GM19238 (cell line): ENCODE measurements around the gene EYA2.

ENCODE experiments used
- DNase-seq: peaks from one replicate; pipeline ENCODE4 v3.0.0; 2011; ENCODE audit warnings: low spot score; ENCODE audit not compliant: insufficient read length

EYA2 gene

DNA sequence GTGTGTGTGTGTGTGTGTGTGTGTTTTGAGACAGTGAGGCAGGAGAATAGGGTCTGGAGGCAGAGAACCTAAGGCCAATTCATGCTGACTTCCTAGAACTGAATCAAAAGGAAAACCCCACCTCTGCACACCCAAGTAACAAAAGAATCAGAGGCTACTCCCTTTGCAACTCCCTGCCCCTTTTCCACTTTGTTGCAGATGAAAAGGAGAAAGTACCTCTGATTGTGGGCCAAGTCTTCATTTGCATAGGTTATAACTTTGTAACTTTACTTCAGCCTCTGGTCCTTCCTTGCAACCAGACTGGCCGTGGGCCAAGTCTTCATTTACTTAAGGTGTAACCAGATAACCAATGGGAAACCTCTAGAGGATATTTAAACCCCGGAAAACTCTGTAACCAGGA, 168.8 kb downstream of the EYA2 start:
- no peak for DNase-seq

DNA sequence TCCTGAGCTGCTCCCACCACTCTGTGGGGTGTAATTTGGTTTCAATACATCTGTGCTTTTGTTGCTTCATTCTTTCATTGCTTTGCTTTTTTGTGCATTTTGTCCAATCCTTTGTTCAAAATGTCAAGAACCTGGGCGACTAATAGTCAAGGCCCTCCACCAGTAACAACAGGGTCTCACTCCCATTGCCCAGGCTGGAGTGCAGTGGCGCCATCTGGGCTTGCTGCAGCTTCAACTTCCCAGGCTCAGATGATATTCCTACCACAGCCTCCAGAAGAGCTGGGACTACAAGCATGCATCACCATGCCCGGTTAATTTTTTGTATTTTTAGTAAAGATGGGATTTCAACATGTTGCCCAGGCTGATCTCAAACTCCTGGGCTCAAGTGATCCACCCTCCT, 169.2 kb downstream of the EYA2 start:
- no peak for DNase-seq

DNA sequence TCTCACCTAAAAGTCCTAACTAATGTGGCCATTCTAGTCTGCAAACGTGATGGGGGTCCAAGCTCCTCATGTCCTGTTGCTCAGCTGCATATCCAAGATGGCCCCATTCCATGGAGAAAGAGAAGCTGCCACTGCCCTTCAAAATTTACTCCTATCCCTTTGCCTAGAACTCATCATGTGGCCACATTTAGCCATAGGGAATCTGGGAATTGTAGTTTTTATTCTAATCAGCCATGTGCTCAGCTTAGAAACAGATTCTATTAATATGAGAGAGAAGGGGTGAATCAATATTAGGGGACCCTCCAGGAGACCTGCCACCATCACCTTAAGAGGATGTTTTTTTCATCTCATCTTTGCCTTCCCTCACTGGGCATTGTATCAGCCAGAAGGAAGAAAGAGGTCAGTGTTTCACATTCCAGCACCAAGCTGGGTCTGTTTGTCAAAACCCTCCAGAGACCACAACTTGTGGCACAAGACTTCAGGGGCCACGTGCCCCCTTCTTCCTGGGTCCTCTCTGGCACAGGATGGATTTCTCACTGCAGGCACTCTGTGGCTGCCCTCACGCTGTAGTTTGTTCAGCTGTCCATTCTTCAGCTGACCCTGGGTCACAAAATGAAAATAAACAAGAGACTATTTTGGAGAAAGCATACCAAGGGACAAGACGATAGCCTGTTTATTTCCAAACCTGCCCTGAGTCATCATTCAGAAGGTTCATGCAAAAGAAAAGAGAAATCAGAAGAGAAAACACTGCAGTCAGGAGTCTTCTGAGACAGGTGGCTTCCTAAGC, 172.0 kb downstream of the EYA2 start:
- DNase-seq: no peak

DNA sequence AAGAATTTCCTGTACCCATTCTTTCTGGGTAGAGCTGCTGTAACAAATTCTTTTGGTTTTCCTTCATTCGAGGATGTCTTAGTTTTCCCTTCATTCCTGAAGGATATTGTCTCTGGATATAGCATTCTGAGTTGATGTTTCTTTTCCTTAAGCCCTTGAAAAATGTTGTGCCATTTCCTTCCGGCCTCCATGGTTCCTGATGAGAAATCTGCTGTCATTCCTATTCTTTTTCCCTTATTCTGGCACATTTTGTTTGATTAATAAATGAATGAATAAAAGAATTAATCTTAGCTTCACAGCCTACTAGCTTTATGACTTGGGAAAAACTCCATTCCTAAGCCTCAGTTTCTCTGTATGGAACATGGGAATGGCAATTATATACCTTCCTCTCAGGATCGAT, 173.1 kb downstream of the EYA2 start:
- DNase-seq: no peak

DNA sequence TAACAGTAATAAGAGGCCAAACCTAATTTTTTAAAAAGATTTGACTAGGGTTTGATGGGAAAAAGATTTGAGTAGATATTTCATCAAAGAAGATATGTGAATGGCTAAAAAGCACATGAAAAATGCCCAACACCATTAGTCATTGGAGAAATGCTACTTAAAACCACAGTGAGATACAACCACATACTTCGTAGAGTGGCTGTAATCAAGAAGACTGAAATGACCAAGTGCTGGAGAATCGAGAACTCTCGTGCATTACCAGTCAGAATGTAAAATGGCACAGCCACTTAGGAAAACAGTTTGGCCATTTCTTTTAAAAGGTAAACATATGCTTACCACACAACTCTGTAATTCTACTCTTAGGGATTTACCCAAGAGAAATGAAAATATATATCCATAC, 175.5 kb downstream of the EYA2 start:
- DNase-seq: no peak

DNA sequence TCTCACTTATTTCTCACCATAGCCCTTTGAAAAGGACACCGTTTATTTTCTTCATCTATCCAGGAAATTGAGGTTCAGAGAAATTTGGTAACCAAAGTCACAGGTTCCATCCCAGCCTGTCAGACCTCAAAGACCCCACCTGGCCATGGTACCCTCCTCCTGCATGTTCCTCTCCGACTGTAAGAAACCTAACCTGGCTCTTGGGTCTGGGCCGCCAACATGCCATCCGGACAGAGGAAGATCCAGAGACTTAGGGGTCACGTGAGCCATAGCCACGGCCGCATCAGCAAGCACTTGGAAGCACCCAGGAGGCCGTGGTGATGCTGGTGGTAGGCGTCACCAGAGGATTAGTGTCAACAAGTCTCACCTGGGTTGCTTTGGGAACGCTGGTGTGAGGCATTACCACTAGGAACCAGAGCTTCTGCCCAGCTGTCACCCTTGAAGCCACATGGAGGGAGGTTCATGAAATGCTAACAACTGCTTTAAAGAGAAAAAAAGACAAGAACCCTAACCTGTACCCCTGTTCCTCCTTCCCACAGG, 177.1 kb downstream of the EYA2 start:
- no peak for DNase-seq

DNA sequence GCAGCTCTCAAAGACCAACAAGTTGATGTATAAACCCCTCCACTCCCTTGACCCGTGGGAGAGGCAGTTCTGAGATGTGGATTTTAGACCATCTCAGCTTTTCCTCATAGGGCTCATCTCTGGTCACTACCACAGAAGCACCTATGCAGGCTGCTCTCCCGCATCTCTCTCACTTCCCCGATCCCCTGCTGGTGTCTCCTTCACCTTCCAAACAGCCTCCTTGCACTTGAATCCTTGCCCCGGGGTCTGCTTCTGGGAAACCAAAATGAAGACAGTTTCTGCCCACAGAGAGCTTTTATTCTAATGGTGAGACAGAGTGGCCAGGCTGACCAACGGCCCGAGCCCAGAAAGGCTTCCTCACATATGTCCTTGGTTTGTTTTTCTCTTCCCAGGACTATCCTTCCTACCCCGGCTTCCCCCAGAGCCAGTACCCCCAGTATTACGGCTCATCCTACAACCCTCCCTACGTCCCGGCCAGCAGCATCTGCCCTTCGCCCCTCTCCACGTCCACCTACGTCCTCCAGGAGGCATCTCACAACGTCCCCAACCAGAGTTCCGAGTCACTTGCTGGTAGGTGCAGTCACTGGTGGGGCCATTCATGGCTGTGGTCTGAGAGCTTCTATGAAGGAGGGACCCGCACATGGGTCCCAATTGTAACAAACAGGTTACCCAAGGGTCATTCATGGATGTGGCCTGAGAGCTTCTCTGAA, 179.3 kb downstream of the EYA2 start:
- no peak for DNase-seq

DNA sequence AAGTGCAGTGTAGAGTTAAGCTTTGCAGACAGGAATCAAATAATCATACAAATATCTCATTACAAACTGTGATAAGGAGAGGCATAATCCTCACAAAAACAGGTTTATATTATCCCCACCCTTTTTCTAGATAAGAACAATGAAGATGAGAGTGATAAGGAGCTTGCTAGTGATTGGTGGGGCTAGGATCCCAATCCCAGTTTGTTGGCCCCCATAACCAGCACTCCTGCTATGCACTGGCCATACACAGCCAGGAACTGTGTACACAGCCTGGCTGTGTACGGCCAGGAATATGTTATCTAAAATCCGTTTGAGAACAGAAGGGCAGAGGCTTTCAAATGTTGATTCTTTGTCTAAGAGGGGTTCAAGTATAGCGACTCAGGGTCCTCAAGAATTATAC, 180.6 kb downstream of the EYA2 start:
- DNase-seq: no peak

DNA sequence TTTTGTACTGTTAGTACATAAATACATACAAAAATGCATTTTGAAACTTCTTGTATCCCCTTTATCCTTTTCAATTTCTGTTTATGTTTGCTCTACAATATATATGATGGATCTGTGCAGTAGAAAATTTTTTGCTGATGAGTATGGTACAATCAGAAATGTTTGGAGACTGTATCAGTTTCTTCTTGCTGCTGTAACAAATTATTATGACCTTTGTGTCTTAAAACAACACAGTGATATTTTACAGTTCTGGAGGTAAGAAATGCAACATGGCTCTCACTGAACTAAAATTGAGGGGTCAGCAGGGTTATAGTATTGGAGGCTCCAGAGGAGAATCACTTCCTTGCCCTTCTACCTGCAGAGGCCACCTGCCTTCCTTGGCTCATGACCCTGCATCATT, 184.4 kb downstream of the EYA2 start:
- no peak for DNase-seq

DNA sequence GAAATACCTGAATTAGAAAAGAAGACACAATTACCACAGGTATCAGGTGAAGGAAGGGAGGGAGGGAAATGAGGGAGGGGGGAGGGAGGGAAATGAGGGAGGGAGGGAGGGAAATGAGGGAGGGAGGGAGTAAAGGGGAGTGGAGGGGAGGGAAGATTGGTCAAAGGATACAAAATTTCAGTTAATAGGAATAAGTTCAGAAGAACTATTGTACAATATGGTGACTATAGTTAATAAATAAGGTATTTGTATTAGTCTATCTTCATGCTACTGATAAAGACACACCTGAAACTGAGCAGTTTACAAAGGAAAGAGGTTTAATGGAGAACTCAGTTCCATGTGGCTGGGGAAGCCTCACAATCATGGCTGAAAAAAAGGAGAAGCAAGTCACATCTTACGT, 185.7 kb downstream of the EYA2 start:
- no peak for DNase-seq

DNA sequence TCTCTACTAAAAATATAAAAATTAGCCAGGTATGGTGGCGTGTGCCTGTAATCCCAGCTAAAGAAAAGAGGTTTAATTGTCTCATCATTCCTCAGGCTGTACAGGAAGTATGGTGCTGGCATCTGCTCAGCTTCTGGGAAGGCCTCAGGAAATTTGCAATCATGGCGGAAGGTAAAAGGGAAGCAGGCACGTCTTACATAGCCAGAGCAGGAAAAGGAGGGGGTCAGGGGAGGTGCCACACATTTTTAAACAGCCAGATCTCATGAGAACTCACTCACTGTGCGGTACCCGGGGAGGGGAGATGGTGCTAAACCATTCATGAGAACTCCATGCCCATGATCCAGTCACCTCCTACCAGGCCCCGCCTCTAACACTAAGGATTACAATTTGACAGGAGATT, 191.7 kb downstream of the EYA2 start:
- DNase-seq: no peak

DNA sequence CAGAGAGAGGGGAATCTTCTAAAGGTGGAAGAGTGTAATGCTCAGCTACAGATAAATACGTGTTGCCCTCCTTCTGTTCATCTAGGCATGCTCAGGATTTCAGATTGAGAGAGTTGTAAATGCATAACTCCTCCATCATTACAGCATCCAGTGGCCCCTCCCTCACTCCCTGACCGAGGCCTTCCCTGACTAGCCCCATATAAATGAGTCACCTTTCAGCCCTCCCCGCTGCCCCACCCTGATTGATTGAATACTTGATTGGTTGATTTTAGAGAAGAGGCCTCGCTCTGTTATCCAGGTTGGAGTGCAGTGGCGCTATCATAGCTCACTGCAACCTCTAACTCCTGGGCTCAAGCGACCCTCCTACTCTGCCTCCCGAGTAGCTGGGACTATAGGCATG, 193.7 kb downstream of the EYA2 start:
- DNase-seq: no peak

DNA sequence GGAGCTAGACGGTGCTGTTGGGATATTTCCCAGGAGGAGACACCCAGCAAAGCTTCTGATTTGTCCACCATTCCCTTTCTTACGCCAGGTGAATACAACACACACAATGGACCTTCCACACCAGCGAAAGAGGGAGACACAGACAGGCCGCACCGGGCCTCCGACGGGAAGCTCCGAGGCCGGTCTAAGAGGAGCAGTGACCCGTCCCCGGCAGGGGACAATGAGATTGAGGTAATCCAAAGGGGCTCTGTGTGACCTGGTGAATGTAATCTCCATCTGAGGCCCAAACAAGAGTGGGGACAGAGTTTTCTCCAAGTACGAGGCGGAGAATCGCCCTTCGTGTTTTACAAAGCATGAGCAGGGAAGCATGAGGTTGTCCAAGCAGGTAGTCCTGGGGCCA, 194.5 kb downstream of the EYA2 start:
- no peak for DNase-seq

DNA sequence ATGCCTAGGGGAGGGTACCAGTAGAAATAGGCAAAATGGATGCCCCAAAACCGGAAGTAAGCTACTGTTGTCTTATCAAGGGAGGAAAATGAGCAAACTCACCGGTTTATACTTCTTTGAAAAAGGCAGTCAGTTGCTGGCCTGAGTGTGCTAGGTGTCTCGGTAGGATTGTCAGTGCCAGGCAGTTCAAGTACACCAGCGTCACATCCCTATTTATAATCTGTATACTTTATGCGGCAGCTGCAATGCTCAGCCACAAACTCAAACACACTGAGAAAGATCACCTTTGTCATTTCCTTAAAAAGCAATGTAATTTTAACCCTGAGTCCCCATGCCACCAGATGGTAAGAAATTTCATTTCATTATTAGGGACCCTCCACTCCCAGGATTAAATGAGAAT, 196.2 kb downstream of the EYA2 start:
- no peak for DNase-seq

DNA sequence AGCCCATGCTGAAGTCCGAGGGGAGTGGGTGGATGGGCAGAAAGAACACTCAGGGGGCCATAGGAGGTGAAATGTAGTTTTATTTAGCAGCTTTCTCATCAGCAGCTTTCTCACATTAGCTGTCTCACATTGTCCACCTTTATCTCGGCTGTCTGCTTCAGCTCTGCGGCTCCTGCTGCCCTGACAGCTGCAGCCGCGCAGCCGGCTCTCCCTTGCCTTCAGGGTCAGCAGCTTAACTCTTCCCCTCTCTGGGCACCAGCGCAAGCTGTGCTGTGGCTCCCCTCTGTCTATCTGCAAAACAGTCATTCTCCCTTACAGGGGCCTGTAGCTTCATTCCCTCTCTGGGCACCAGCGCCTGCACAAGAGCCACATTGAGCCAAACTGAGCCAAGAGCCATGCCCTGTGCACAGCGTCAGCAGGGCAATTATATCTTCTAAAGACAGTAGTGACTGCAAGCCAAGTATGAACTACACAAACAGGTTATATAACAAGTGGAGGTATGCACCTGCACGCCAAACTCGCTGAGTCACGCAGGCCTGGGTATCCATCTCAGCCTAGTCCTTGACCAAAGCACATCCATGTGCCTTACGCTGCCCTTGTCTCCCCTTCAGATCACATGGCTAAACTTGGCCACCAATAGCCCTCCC, 198.8 kb downstream of the EYA2 start:
- no peak for DNase-seq

DNA sequence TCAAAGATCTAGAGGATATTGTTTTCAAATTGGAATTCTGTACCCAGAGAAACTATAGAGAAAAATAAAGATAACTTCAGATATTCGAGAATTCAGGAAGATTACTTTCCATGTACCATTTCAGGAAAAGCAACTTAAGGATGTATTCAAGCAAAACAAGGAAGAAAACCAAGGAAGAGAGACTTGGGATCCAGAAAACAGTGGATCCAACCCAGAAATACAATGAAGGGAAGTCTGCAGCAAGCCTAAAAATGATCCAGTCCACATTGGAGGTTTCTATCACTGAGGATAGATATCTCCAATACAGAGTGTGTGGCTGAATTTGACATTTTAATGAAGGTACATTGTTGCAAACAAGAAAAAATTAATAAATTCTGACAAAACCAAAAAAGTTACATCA, 201.0 kb downstream of the EYA2 start:
- DNase-seq: no peak

DNA sequence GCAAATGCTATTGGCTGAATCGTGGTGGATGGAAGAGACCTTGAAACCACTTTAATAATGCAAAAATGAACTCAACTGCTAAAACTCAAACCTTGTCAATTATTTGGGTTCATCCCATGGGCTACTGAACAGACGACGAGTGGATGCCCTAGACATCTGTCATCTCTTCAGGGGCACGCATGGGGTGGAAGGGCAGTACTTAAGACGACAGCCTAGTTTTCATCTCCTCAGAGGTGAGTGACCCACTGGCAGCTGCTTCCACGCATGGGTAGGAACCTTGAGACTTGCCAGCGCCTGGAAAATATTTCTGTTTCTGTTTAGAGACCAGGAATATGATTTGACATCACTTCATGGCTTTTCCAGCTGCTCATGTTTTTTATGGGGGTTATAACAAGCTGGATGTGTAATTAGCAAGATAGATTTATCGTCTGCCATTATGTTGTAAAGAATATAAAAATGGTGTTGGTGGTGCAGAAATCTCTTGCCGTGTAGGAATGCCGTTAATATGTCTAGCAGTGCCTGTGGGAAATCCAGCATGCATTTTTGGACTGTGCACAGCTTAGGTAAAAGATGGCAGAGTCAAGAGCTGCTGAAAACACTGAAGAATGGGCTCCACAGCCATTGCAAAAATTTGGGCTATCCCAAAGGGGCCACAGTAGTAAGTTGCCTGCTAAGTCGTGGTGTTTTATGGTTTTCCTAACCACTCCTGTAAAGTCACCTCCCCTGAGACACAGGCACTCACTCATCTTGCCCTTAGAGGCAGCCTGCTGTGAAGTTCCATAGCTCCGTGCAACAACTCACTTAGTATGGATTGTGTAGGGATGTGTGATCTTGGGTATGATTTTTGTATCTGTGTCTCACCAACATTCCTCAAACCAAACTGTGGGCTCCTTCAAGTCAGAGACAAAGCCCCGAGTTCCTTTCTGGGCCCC, 203.3 kb downstream of the EYA2 start:
- no peak for DNase-seq

DNA sequence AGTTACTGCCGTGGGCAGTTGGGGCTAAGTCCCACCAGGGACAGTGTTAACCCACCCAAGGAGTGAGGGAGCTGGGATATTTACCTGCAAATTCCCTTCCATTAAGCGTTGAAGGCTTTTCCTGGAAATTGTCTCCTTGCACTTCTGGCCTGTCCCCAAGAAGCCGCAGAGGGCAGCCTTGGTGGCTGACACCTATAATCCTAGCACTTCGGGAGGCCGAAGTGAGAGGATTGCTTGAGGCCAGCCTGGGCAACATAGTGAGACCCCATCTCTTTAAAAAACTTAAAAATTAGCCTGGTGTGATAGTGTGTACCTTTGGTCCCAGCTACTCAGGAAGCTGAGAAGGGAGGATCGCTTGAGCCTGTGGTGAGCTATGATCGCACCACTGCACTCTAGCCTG, 204.4 kb downstream of the EYA2 start:
- no peak for DNase-seq

DNA sequence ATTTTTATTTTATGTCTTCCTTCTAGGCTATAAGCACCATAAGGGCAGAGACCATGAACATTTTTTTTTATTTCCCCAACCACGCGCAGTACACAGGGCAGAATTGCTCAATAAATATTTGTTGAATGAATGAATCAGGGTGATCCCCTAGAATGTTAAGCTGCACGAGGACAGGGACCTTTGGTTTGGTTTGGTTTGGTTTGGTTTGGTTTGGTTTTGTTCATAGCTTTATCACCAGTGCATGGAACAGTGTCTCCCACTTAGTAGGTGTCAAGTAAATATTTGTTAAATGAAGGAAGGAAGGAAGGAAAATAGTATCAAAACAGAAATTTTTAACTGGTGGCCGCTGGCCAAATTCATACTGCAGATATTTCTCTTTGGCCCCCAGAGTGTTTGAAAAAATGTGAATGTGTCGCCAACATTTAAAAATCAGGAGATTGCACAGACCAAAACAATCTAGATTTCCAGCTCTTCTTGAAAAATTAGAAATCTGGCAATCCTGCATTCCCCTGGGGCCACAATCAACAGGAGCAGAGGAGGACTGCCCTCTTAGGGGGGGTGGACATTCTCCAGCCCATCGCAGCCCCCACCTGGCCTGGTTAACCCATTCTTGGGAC, 205.3 kb downstream of the EYA2 start:
- DNase-seq: no peak

DNA sequence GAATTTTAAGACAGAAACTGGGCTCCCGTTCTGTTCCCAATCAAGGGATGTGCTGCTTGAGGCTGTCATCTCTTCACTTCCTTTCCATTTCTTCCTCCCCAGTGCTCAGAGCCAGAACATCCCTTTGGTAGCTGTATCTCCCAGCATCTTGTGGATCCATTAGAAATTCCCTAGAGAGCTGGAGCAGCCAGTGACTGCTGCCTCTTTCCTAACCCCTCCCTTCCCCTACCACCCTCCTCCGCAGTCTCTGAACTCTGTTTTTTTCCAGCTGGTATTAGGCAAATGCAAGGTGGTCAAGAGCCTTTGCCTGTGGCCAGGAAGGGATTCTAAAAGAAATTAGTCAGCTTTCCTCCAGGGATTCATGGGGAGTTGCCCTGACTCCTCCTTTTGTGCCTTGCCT, 208.0 kb downstream of the EYA2 start:
- DNase-seq: no peak

DNA sequence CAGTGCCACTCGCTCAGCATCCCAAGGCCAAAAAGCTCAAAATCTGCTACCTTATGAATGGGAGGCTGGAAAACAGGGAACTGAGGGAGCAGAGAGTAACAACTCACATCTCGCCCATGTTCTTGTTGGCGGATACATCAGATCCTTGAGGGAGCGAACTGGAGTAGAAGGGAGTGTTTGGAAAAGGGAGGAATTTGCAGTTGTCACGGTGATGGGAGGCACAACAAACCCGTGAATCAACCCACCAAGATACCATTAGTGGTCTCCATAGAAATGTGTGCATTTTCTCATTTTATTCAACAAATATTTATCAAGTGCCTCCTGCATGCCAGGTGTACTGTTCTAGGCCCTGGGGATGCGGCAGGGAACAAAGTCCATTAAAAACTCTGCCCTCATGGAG, 212.1 kb downstream of the EYA2 start:
- no peak for DNase-seq
